ENCODE measurements around the gene ELK3.
"Not testable (repeated sequence)": the region's sequence is repeated elsewhere in the genome, so short reads cannot be mapped to it uniquely, and the experiment has no call there.

Gene ELK3

GRCh38 chr12:96261557-96261956 lies 67.4 kb downstream of the ELK3 start:
- DNase-seq = no peak

GRCh38 chr12:96263449-96263902 lies 69.3 kb downstream of the ELK3 start:
- no peak for DNase-seq

DNA sequence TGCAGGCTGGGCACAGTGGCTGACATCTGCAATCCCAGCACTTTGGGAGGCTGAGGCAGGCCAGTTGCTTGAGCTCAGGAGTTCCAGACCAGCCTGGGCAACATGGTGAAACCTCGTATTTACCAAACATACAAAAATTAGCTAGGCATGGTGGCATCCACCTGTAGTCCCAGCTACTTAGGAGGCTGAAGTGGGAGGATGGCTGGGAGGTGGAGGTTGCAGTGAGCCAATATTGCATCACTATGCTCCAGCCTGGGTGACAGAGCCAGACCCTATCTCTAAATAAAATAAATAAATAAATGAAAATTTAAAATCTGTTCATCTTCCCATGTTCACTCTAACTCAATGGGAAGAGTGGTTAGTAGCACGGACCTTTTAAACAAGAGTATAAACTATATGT lies 71.2 kb downstream of the ELK3 start:
- DNase-seq = no peak

DNA sequence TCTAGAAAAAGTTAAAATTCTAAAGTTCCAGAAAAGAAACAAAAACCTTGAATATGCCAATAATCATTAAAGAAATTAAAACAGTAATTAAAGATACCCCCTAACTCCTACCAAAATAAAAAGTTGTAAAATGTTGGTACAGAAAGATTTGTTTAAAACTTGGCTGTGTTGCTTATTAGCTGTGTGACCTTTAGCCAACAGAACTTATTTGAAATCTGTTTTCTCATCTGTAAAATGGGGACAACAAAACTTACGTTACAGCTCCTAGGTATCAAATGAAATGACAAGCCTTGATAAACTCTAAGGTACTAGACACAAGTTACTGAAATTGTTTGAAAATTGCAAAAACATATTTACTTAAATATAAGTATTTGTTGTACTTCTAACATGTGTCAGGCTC lies 71.7 kb downstream of the ELK3 start:
- DNase-seq = no peak

- DNase-seq = no peak
Observed at GRCh38 chr12:96266238-96266637, 72.1 kb downstream of the ELK3 start.

DNA sequence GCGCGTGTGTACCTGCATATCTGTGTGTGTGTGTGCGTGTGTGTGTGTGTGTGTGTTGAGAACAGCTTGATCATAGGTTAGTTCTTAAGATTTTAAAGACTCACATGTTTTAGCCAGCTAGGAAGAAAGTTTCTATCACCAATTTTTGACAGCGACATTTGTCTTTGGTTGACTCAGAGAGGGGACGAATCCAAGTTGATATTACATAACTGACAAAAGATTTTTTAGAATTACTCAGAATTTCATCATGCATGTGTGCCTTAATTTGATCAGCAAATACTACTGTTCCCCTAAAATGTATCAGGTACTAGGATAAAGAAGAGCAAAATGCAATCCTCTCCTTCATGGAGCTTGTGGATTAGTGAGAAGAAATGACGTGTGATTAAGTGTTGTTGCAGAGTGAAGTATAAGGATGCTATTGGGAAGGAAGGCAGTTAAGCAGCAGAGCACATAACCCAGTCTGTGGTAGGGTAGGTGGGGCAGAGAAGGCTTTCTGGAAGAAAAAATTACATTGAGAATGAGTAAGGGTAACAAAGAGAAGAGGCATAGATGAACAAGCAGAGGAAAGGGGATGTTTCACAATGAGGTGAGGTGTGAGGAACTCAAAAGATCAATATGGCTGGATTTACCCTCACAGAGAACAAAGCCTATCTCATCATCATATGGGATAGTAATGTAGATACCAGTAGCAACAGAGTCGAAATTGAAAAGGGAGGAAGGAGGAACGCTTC lies 77.5 kb downstream of the ELK3 start:
- no peak for DNase-seq

- no peak for DNase-seq
Observed at GRCh38 chr12:96274331-96274730, 80.2 kb downstream of the ELK3 start.

GRCh38 chr12:96285158-96285557 lies 91.0 kb downstream of the ELK3 start:
- DNase-seq = no peak

DNA sequence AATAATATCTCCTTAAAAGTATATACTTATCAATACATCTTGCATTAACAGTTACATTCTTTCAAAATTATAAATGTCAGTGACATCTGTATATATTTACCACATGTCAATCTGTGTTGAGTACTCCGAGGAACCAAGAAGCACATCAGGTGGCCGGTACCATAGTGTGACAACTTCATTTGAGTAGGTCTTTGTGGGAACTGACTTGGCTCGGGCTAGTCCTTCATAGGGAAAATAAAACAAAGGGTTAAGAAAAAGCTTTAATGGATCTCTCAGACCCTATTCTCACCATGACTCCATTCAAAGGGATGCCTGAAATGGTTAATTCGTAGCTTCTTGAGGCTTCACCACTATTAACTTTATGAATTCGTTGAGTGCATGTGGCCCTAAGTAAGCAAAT lies 94.9 kb downstream of the ELK3 start:
- no peak for DNase-seq

DNA sequence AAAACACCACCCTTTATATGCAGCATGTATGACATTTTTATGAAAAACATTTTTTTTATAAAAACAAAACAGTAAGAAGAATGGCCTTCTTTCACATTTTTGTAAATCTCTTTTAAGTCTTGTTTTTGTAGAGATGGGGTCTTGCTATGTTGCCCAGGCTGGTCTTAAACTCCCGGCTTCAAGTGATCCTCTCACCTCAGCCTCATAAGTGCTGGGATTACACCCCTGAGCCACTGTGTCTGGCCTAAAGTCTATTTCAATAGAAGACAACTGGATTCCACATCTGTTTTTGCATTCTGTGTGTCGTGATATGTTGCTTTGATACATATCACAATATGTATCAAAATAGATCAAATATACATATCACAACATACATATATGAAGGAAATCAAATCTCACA lies 98.9 kb downstream of the ELK3 start:
- no peak for DNase-seq

- no peak for DNase-seq
Observed at GRCh38 chr12:96294831-96295230, 100.7 kb downstream of the ELK3 start.

DNA sequence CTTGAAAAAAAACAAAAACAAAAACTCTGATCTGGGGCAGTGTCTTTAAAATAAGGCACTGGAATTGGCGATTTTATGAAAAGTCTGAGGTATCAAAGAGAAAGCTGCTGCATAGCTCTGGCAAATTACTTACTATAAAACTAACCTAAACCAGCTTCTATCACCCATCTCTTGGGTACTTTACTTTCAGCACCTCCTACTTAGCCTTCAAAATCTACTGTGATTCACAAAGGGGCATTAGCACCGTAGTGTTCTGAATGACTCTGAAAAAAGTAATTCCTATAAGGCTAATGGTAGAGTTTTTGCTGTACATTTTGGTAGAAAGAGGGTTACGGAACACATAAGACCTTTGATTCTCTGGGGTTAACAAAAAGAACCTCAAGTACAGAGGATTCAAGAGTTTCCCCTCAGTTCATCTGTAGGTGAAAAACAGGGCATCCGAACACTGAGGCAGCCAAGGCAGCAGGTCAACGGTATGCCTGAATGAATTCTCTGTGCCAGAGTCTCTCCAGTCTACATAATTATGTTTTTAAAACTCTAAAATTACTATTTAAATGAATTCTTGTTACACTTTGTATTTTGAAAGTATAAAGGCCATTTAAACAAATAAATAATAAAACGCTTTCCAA lies 101.5 kb downstream of the ELK3 start:
- no peak for DNase-seq

DNA sequence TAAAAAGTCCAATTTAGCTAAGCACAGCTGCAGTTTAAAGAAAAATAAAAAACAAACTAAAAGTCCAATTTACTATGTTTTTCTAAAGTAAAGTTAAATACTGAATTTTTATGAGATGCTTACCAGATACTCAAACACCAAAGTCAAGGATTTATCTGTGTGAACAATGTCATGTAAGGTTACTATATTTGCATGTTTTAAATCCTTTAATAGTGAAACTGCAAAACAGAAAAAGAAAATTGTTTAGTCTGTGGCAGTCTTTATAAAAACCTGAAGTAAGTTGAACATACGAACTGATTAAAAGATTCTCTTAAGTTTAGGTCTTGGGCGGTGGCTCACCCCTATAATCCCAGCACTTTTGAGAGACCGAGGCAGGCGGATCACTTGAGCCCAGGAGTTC lies 103.3 kb downstream of the ELK3 start:
- no peak for DNase-seq

DNA sequence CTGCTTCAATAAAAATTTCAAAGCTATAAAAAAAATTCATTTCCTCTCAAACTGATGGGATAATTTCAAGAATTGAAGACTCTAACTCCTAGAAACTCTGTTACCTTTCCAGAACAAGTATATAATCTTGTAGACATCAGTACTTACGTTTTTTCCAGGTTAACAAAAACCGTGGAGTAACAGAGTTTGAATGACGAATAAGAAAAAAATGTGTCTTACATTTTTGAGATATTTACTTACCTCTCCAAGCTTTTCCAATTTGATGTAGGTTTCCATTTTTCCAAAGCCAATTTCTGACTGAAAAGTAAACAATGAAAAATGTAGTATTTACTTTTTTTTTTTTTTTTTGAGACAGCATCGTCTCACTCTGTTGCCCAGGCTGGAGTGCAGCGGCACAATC lies 105.9 kb downstream of the ELK3 start:
- no peak for DNase-seq

DNA sequence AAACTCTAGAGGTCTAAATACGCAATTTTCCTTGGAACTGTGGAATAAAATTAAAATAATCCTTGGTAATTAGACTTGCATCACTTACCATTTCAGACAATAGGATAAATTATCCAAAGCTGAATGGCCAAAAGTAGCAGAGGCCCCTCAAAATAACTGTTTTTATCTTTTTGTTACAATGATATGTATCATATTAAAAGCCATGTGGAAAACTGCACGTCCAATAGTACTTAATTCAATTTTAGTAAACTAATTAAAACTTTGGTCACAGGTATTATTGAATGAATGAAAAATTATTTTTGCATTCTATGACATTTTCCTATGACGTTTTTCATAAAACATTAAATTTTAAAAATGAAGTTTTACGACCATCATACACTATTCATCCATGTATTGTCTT lies 107.6 kb downstream of the ELK3 start:
- DNase-seq = no peak

DNA sequence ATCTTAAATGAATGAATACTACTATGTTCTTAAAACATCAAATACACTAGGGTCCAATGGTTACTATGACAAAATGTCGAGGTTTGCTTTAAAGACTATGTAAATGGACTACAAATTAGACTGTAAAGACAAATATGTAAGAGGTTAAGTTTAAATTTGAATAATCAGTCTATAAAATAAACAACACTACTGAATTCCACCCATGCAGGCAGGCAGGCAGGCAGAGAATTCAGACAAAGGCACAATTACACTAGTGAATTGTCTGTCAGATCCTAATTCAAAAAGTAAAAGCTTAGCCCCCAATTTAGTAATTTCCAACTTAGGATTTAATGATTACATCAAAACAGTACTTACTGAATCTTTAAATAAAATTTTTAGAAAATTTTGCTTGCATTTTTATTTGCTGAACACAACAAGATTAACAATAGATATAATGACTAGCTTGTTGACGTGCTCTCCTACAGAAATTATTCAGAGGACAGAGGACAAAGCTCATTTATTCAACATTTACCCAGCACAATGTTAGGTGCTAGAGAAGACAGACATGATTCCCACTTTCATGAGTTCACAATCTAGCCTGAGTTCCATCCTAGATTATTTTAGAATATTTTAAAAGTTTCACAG lies 108.6 kb downstream of the ELK3 start:
- DNase-seq = no peak

- DNase-seq = no peak
Observed at GRCh38 chr12:96303653-96304052, 109.5 kb downstream of the ELK3 start.

- no peak for DNase-seq
Observed at GRCh38 chr12:96305665-96306064, 111.5 kb downstream of the ELK3 start.

DNA sequence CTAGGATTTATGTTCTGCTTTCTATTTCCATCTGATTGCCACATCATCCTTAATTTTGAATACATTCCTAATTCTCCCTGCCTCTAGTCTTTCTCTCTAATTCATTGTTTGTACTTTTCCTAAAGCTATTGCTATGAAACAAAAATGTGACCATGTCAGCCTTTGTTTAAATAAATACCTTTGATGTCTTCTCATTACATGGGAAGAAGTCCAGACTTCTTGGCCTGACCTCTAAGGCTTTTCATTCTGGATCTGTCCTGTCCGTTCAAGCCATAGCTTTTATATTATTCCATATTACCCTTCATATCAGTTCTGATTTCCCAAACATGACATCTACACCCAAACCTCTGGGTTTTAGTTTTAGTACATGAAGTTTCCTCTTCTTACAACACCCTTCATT lies 114.7 kb downstream of the ELK3 start:
- no peak for DNase-seq

DNA sequence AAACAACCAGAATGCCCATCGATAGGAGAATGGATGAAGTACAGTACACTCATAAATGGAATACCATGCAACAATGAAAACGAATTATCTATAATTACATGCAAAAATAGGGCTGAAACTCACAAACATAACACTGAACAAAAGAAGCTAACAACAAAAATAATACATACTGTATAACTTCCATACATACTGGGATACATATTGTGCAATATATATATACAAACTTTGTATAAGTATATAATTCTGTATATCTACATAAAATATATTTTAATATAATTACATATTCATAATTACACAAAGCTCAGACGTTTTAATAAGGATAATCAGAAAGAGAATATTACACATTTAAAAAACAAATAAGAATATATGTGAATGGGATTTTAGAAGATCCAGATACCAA lies 115.9 kb downstream of the ELK3 start:
- DNase-seq = no peak

- DNase-seq = no peak
Observed at GRCh38 chr12:96311191-96311590, 117.0 kb downstream of the ELK3 start.

GRCh38 chr12:96313606-96314005 lies 119.4 kb downstream of the ELK3 start:
- DNase-seq = no peak

DNA sequence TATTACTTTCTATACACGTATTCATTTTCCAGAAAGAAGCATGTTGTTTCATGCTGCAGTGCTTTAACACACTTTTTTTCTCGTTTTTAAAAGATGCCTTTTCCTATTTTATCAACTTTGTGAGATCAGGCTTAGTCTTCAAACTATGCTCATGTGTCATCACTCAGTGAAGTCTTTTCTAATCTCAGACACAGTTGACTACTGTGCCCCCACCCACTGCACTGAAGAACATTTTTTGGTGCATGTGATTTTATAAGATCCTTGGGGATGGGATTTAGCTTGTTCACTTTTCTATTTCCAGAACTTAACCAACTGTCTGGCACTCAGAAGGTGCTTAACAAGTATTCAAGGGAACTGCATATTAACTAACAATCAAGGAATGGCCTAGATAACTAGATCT lies 120.5 kb downstream of the ELK3 start:
- DNase-seq = no peak

- not testable (repeated sequence) for DNase-seq
Observed at GRCh38 chr12:96315741-96316481, 121.7 kb downstream of the ELK3 start.
